H1 (cell line): ENCODE measurements around the gene SLC16A5. TPM values are rescaled to one million over a fixed set of nuclear protein-coding genes. Genes with fewer than 3 reads are reported as not detected.

ENCODE experiments used
- CTCF ChIA-PET: fragments of 300-600 bp; sonication (Branson Sonifier 250); formaldehyde crosslinking; loops from one replicate; lab custom pipeline; 2021; ENCODE audit not compliant: partially characterized antibody; lab: Charles Lee
- POLR2A ChIA-PET: fragments of 300-600 bp; sonication (Branson Sonifier 250); formaldehyde crosslinking; loops from one replicate; lab custom pipeline; 2021; ENCODE audit warnings: inconsistent platforms; ENCODE audit not compliant: partially characterized antibody; lab: Charles Lee
- DNase-seq, 2 experiments: peaks; one replicate each; pipeline versions ENCODE4 v3.0.0 to v3.0.0-alpha.2; 2010 to 2022; ENCODE audit warnings: low spot score in 2 of 2, low read depth in 1 of 2, mixed read lengths in 1 of 2
- FAIRE-seq: peaks from 2 replicates; lab custom pipeline; 2011; peaks lifted over from hg19 to GRCh38; lab: Jason Lieb, UNC
- H2AFZ ChIP-seq: 2 replicates; pipeline ENCODE4 v1.8.1; 2012; ENCODE audit warnings: low read length, inconsistent platforms
- H2AK5ac ChIP-seq: 2 replicates; pipeline ENCODE4 v1.6.1; 2013; ENCODE audit warnings: low read depth, low read length
- H2BK120ac ChIP-seq: replicated peaks from 2 replicates; pipeline ENCODE3; 2013; ENCODE audit warnings: low read depth, low read length, inconsistent platforms
- H2BK12ac ChIP-seq: 2 replicates; pipeline ENCODE4 v1.6.1; 2013; ENCODE audit warnings: low read depth, low read length
- H2BK15ac ChIP-seq: 2 replicates; pipeline ENCODE4 v1.6.1; 2013; ENCODE audit warnings: low read length
- H2BK20ac ChIP-seq: 2 replicates; pipeline ENCODE4 v1.6.1; 2013; ENCODE audit warnings: low read length
- H2BK5ac ChIP-seq: 2 replicates; pipeline ENCODE4 v1.6.1; 2013; ENCODE audit warnings: low read depth, low read length
- H3K14ac ChIP-seq: 2 replicates; pipeline ENCODE4 v1.6.1; 2013; ENCODE audit warnings: inconsistent platforms; ENCODE audit not compliant: insufficient read length
- H3K18ac ChIP-seq: 2 replicates; pipeline ENCODE4 v1.6.1; 2013; ENCODE audit warnings: low read length; ENCODE audit errors: extremely low read depth
- H3K23ac ChIP-seq: 2 replicates; pipeline ENCODE4 v1.6.1; 2013; ENCODE audit warnings: inconsistent platforms; ENCODE audit not compliant: insufficient read length
- H3K23me2 ChIP-seq: 2 replicates; pipeline ENCODE4 v1.6.1; 2013; ENCODE audit warnings: low read depth, low read length
- H3K27ac ChIP-seq: 2 replicates; pipeline ENCODE4 v1.6.1; 2011; ENCODE audit warnings: low read depth, low read length, inconsistent platforms
- H3K27me3 ChIP-seq, 4 experiments: replicated peaks in 1 of 4; 1 replicate in 1 of 4; 2 replicates in 3 of 4; pipeline versions ENCODE4 v1.6.1 to v1.8.1; 2011 to 2013; ENCODE audit warnings: low read length in 3 of 4, mild to moderate bottlenecking in 3 of 4, inconsistent platforms in 2 of 4, mixed read lengths in 2 of 4, moderate library complexity in 1 of 4; ENCODE audit not compliant: control insufficient read depth in 3 of 4, insufficient read depth in 3 of 4; ENCODE audit errors: extremely low read depth in 1 of 4
- H3K36me3 ChIP-seq, 4 experiments: 2 replicates each; pipeline versions ENCODE4 v1.6.1 to v1.8.1; 2011 to 2013; ENCODE audit warnings: mild to moderate bottlenecking in 4 of 4, low read length in 3 of 4, moderate library complexity in 2 of 4, control low read depth in 1 of 4, inconsistent platforms in 1 of 4; ENCODE audit not compliant: insufficient read depth in 4 of 4, control insufficient read depth in 2 of 4
- H3K4ac ChIP-seq: replicated peaks from 2 replicates; pipeline ENCODE3; 2013; ENCODE audit warnings: low read length, low read depth, mixed read lengths, inconsistent platforms; ENCODE audit not compliant: insufficient read length
- H3K4me1 ChIP-seq, 4 experiments: replicated peaks in 1 of 4; 1 replicate in 1 of 4; 2 replicates in 3 of 4; pipeline versions ENCODE4 v1.6.1 to v1.8.1; 2011 to 2013; ENCODE audit warnings: low read length in 3 of 4, inconsistent platforms in 2 of 4, mixed read lengths in 1 of 4; ENCODE audit not compliant: insufficient read depth in 4 of 4, control insufficient read depth in 3 of 4
- H3K4me2 ChIP-seq, 2 experiments: 2 replicates each; pipeline versions ENCODE4 v1.6.1 to v1.8.1; 2011 to 2013; ENCODE audit warnings: low read depth in 2 of 2, low read length in 2 of 2, control low read depth in 1 of 2, inconsistent platforms in 1 of 2, mild to moderate bottlenecking in 1 of 2; ENCODE audit not compliant: insufficient read depth in 1 of 2
- H3K4me3 ChIP-seq, 4 experiments: fragments of 200-600, 300-600 bp in 1 of 4; sonication (generic), shearing (Covaris generic), sonication (Bioruptor Twin) in 1 of 4; 2 replicates each; pipeline versions ENCODE4 v1.5.1 to v1.8.1; 2011 to 2016; ENCODE audit warnings: low read length in 4 of 4, low read depth in 3 of 4, control low read depth in 2 of 4, inconsistent platforms in 2 of 4, mild to moderate bottlenecking in 2 of 4, mixed read lengths in 1 of 4, moderate library complexity in 1 of 4; ENCODE audit not compliant: insufficient read depth in 2 of 4; ENCODE audit errors: extremely low read depth in 1 of 4
- H3K56ac ChIP-seq: replicated peaks from 2 replicates; pipeline ENCODE3; 2013; ENCODE audit warnings: low read depth, mild to moderate bottlenecking, mixed read lengths, low read length, inconsistent platforms; ENCODE audit not compliant: insufficient read length
- H3K79me1 ChIP-seq: 2 replicates; pipeline ENCODE4 v1.6.1; 2013; ENCODE audit warnings: low read depth, low read length, control low read depth
- H3K79me2 ChIP-seq, 2 experiments: 2 replicates each; pipeline versions ENCODE4 v1.6.1 to v1.8.1; 2012 to 2013; ENCODE audit warnings: low read length in 2 of 2, mild to moderate bottlenecking in 2 of 2, inconsistent platforms in 1 of 2; ENCODE audit not compliant: insufficient read depth in 2 of 2, control insufficient read depth in 1 of 2
- H3K9ac ChIP-seq, 4 experiments: replicated peaks in 1 of 4; 1 replicate in 1 of 4; 2 replicates in 3 of 4; pipeline versions ENCODE4 v1.6.1 to v1.8.1; 2011 to 2013; ENCODE audit warnings: low read depth in 3 of 4, low read length in 3 of 4, control low read depth in 2 of 4, mild to moderate bottlenecking in 2 of 4, moderate library complexity in 2 of 4, inconsistent platforms in 1 of 4; ENCODE audit errors: extremely low read depth in 1 of 4
- H3K9me3 ChIP-seq, 2 experiments: 2 replicates each; pipeline versions ENCODE4 v1.6.1 to v1.8.1; 2012 to 2013; ENCODE audit warnings: mild to moderate bottlenecking in 2 of 2, moderate library complexity in 2 of 2, control low read depth in 1 of 2, inconsistent platforms in 1 of 2, low read depth in 1 of 2, low read length in 1 of 2, mixed read lengths in 1 of 2; ENCODE audit not compliant: insufficient read depth in 2 of 2
- H4K20me1 ChIP-seq, 2 experiments: replicated peaks in 1 of 2; 2 replicates each; pipeline versions ENCODE3 to v1.8.1; 2011 to 2013; ENCODE audit warnings: inconsistent platforms in 2 of 2, low read length in 2 of 2, mild to moderate bottlenecking in 1 of 2; ENCODE audit not compliant: insufficient read depth in 2 of 2, control insufficient read depth in 1 of 2
- H4K5ac ChIP-seq: 2 replicates; pipeline ENCODE4 v1.6.1; 2013; ENCODE audit warnings: low read length, low read depth, mixed read lengths, inconsistent platforms; ENCODE audit not compliant: insufficient read length
- H4K8ac ChIP-seq: 2 replicates; pipeline ENCODE4 v1.8.0; 2013; ENCODE audit warnings: mild to moderate bottlenecking, moderate library complexity, low read length, inconsistent platforms; ENCODE audit not compliant: insufficient read depth; ENCODE audit errors: extremely low read depth
- H4K91ac ChIP-seq: replicated peaks from 2 replicates; pipeline ENCODE3; 2013; ENCODE audit warnings: low read length, mixed read lengths, inconsistent platforms; ENCODE audit not compliant: insufficient read length
- BACH1 ChIP-seq: IDR thresholded peaks from 2 replicates; pipeline ENCODE4 v1.6.1; 2012; ENCODE audit warnings: low read length, improper control_type of control experiment
- BCL11A ChIP-seq, 2 experiments: IDR thresholded peaks; one replicate each; pipeline ENCODE4 v1.6.1; 2011; ENCODE audit warnings: low read depth in 2 of 2, low read length in 2 of 2, mild to moderate bottlenecking in 2 of 2
- CBX8 ChIP-seq: fragments of 300-800, 300-1000 bp; sonication (generic); IDR thresholded peaks from 2 replicates; pipeline ENCODE4 v1.7.1; 2016; ENCODE audit warnings: low read depth, low read length, borderline replicate concordance
- EZH2 ChIP-seq: fragments of 200-600 bp; sonication (generic); IDR thresholded peaks from 2 replicates; pipeline ENCODE4 v1.7.1; 2012; ENCODE audit warnings: low read depth, mild to moderate bottlenecking, moderate library complexity, low read length, inconsistent platforms; ENCODE audit not compliant: severe bottlenecking
- HDAC6 ChIP-seq: IDR thresholded peaks from one replicate; pipeline ENCODE4 v1.7.1; 2012; ENCODE audit warnings: low read depth, mild to moderate bottlenecking, inconsistent platforms, low read length, moderate library complexity
- JUND ChIP-seq: IDR thresholded peaks from 2 replicates; pipeline ENCODE4 v1.6.1; 2011; ENCODE audit warnings: mild to moderate bottlenecking, improper control_type of control experiment, low read length
- NANOG ChIP-seq: IDR thresholded peaks from 2 replicates; pipeline ENCODE4 v1.6.1; 2011; ENCODE audit warnings: low read length, low read depth, mild to moderate bottlenecking, inconsistent platforms; ENCODE audit not compliant: insufficient read depth, poor library complexity, severe bottlenecking
- SAP30 ChIP-seq: fragments of 300-600 bp; sonication (generic); IDR thresholded peaks from 2 replicates; pipeline ENCODE4 v1.7.1; 2012; ENCODE audit warnings: low read length, moderate library complexity, mild to moderate bottlenecking, inconsistent platforms; ENCODE audit not compliant: insufficient read depth, insufficient replicate concordance
- SIRT6 ChIP-seq: IDR thresholded peaks from one replicate; pipeline ENCODE4 v1.7.1; 2012; ENCODE audit warnings: low read length, inconsistent platforms
- WGBS, 2 experiments: shearing (Covaris generic) in 1 of 2; methylation state at CpG; one replicate each; pipeline versions ENCODE4 v1.1.6 to v1.1.7; 2013 to 2015; ENCODE audit warnings: low lambda C conversion rate in 2 of 2, mixed read lengths in 2 of 2, inconsistent platforms in 1 of 2, low coverage in 1 of 2, missing lambda C conversion rate in 1 of 2; ENCODE audit not compliant: insufficient replicate concordance in 2 of 2, insufficient coverage in 1 of 2, insufficient read length in 1 of 2; ENCODE audit errors: extremely low coverage in 1 of 2, missing lambda C conversion rate in 1 of 2; 5-methylcytosine and 5-hydroxymethylcytosine counted together
- polyA plus RNA-seq, 7 experiments: library from polyadenylated mRNA; depleted of rRNA in 3 of 7; stranded (reverse) in 5 of 7; unstranded in 2 of 7; fragments of >200 nt in 5 of 7; fragments of 200-250 nt in 2 of 7; gene quantifications; 1 replicate in 5 of 7; 2 replicates in 1 of 7; 4 replicates in 1 of 7; pipeline versions ENCODE4 v1.2.1 to v1.2.3, GENCODE V29; 2011 to 2013; ENCODE audit warnings: missing spikeins in 2 of 7, mixed read lengths in 2 of 7
- total RNA-seq: library from RNA; stranded (reverse); fragmentation: NEBNext Ultra II Directional; extraction: Animal tissue kit (Norgen Biotek cat#: 25700); gene quantifications from 2 replicates; pipeline ENCODE4 v1.2.1, GENCODE V29; 2021
- TF ChIP-seq, protein P1 (sequence below): IDR thresholded peaks from 2 replicates; pipeline ENCODE4 v1.6.1; 2011; ENCODE audit warnings: low read depth, mild to moderate bottlenecking, low read length; ENCODE audit not compliant: insufficient read depth

Gene SLC16A5
- total and polyA plus RNA-seq, 2 of the 8 experiments (the other 6 are each of a cell fraction or from before 2014, with no cell fraction given) = 17.1 to 34.7 TPM

GRCh38 chr17:75129576-75129975 lies 41.8 kb downstream of the SLC16A5 start:
- Histone ChIP-seq H3K79me2 (peaks cover 0 to 9% of the 10 kb centered on the region in 2 experiments; a peak in 1 of 4 replicates), H4K91ac (no peak overlapping the region), H3K23ac (no peak overlapping the region), H4K8ac (no peak overlapping the region; the same call in 1 of the 2 replicates), H2BK20ac (no peak overlapping the region), H3K56ac (no peak overlapping the region), H2AK5ac (no peak overlapping the region), H3K23me2 (peaks cover 3% of the 10 kb centered on the region; the same call in 1 of the 2 replicates), H2BK12ac (no peak overlapping the region), H2BK15ac (no peak overlapping the region), H3K4me3 (no peak overlapping the region), H3K79me1 (no peaks in the 10 kb centered on the region; the same call in 1 of the 2 replicates), H3K36me3 (peaks cover 0 to 10% (median 6%) of the 10 kb centered on the region in 4 experiments; a peak in 6 of 8 replicates), H3K4ac (no peak overlapping the region), H3K27me3 (no peaks in the 10 kb centered on the region)
- 94% methylated on average over 9 of the region's 9 CpGs; no CpG with 5 or more reads in 1 of the 2 experiments for WGBS, 2 experiments
- ChIA-PET CTCF (interaction anchor here (0.6 to 12.9 kb wide), 15 partner anchors 8 to 283 kb away, joined by 3 to 239 read pairs (median 6); partner anchors contain the start of genes ARMC7 and NUP85), POLR2A (interaction anchor here (0.7 to 13.9 kb wide), 11 partner anchors 13 to 161 kb away, joined by 3 to 134 read pairs (median 5); partner anchors contain the start of genes ARMC7, JPT1, NUP85 and SLC16A5)
- no peak for FAIRE-seq
- TF ChIP-seq EZH2 (no peak), HDAC6 (no peak), CBX8 (no peak), SAP30 (no peak), BACH1 (no peak), BCL11A (IDR thresholded peaks at IDR 0.05; ENCODE audit: low read depth in 2 of 2, low read length in 2 of 2) (no peak), NANOG (no peak), SIRT6 (no peak), JUND (no peak)
- TF ChIP-seq, protein P1, sequence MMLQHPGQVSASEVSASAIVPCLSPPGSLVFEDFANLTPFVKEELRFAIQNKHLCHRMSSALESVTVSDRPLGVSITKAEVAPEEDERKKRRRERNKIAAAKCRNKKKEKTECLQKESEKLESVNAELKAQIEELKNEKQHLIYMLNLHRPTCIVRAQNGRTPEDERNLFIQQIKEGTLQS = no peak
- TF ChIP-seq, all 59 proteins: peak for 0
- no peak overlapping the region for H4K5ac ChIP-seq
- no peak overlapping the region for H3K18ac ChIP-seq
- H2BK120ac ChIP-seq = no peak overlapping the region
- H3K27ac ChIP-seq = no peak overlapping the region
- H3K4me1 ChIP-seq = peaks cover 0 to 8% (median 4%) of the 10 kb centered on the region in 4 experiments; a peak in 5 of 7 replicates
- no peak overlapping the region for H3K9ac ChIP-seq
- DNase-seq = no peak
- H2BK5ac ChIP-seq = no peak overlapping the region
- H2AFZ ChIP-seq = no peak overlapping the region
- H4K20me1 ChIP-seq = peaks cover 8 to 11% of the 10 kb centered on the region in 2 experiments
- no peak overlapping the region for H3K14ac ChIP-seq
- H3K4me2 ChIP-seq = no peak overlapping the region; a peak in 1 of 4 replicates
- H3K9me3 ChIP-seq = no peaks in the 10 kb centered on the region
